GM18868 (cell line): ENCODE results near the gene STAT1.

Experiments used
- ATAC-seq: cut with Tn5 transposase; IDR thresholded peaks from one replicate; pipeline ENCODE4 v1.9.1; 2021; ENCODE audit warnings: mild to moderate bottlenecking, moderate library complexity; ENCODE audit not compliant: unreplicated experiment

Gene STAT1

DNA sequence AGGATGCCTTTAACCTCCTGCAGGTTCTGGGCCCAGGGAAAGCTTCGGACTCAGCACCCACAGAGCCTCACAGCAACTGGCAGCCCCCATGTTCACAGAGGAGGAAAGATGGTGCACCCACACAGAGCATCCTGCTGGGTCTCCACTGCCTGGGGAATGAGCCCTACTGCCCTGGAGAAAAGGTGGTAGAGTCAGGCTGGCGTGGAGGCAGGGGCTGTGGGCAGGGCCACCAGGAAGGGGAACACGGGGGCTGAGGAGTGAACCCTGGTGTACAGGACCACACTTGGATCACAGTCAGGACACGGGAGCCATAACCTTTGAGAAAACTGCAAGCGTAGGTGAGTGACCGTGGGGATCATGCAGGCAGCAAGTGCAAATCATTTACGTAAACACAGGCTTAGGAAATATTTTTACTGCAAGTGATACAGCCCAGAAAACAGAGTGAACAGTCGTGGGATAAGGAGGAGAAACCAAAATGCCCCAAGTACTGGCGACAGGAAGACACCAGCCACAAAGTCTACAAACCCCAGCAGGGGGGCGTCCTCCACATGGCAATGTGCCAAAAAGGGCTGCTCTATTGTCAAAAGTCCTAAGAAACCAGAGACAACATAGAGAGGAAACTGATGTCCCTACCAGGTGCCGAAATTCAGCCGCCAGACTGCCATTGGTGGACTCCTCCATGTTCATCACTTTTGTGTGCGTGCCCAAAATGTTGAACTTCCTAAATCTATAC is 27.6 kb downstream of the STAT1 start:
- ATAC-seq = no peak

DNA sequence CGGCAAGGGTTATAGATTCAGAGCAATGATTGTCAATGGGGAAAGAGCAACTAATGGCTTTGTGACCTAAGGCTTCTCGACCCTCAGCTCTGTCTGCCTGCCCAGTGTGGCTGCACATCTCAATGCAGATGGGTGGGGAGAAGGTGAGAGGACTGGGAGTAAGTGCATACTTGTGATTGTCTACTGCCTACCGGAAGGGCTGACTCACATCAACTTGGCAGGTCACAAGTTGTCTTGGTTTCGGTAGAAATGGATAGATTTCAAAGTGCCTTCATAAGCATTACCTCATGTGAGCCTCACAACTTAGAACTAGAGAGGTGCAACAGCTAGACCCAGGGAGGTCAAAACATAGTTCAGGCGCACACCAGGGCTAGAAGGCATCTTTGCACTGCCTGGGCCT is 29.4 kb downstream of the STAT1 start:
- no peak for ATAC-seq

DNA sequence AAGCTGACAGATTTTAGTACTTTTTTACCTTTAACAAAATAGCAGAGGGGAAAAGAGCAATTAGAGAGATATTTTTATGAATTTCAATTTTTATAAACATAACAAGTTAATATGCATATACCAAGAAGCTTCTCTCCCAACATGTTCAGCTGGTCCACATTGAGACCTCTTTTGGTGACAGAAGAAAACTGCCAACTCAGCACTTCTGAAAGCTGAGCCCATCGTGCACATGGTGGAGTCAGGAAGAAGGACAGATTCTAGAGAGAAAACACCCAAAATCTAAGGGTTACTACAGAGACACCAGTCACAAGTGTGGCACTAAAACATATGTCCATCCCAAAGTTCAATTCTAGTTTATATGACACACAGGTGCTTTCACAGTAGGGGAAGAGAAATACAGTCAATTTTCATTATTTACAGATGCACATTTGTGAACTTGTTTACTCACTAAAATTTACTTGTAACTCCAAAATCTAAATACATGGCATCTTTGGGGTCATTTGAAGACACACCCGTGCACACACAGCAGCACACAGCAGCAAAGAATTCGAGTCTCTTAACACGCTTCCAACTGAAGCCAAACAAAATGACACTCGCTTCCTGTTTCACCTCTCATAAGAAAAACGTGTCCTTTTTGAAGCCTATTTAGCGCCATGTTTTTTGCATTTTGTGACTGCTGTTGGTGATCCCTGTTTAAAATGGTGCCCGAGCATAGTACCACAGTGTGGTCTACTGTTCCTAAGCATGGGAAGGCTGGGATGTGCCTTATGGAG is 31.5 kb downstream of the STAT1 start:
- ATAC-seq = no peak

DNA sequence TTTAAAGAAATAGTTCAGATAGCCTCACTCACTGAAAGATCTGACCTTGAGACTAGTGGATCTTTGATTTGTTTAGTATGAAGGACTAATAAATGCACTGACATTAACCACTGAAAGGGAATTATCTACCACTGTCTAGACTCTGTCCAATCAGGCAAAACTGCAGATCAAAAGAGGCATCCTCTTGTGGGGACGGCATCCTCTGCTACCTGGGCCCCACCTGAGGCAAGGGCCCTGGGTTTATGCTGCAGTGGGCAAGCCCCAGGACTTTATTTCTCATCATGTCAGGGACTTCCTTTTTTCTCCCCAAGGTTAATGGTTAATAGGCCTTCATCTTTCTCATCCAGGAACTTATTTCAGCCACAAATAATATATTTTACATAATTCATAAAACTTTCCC is 32.2 kb downstream of the STAT1 start:
- ATAC-seq = no peak

DNA sequence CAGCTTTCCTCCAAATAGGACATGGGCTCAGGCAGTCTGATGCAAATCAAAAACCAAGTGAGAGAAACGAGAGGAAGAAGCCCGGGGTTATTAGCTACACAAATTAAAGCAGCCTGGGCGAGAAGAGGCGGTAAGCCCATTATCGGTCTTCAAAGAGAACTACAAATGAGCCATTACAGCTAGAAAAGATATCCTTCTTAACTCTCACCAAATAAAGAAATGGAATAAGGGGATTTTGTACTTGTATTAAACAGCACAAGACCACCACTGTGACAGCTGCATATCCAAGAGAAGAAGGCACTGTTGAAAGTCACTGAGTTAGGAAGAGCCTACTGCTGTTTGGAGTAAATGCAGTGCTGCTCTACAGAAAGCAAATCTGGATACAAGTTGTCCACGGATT is 32.6 kb downstream of the STAT1 start:
- ATAC-seq = no peak

DNA sequence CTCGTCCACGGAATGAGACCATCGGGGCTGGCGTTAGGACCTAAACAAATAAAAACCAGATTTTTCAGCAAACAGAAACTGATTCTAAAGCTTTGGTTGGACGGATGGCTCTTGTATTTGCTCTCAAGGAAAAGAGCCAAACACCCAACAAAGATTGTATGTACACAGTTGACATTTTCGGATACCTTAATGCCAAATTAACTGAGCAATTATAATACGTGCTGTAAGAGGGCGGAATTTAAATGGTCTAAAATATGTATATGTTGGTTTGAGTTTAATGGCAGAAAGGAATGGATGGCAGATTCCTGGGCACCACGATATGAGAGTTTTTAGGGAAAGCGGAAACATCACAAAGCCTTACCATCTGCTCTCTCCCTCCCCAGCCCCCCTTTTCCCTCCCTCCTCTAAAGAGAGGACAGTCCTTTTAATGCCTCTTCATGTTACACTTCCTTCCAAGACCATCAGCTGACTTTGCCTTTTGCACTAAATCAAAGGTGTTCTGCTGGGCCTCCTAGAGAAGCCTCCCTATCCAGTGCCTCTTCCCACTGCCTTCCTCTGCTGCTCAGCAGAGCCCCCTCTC is 33.3 kb downstream of the STAT1 start:
- ATAC-seq = no peak

DNA sequence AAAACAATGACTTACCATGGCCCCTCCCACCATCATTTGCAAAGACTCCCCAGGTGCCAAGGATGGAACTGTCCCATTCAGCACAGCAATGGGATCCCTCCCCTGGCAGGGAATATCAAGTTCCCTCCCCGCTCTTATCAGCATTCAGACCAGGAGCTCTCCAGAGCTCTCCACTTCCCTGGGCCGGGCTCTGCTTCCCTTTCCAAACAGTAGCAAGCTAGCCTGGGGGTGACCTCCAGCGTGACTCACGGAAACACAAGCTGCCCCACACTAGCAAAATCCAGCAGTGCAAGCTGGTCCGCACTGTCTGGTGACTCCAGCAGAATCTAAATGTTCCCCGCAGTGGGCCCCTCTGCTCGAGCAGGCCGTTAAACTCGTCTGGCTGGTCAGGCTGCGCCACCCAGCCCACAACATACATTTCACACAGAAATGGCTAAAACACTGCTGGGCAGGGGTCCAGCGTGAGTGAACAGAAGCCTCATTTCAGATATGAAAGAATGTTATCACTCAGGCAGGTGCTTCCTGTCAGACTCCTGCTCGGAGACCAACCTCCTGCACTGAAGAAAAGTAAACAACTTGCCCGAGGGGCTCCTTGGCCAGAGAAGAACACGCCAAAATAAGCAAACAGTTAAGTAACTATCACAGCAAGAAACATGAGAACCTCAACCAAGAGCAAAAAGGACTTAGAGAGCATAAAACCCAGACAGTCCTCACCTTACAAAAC is 33.9 kb downstream of the STAT1 start:
- no peak for ATAC-seq

DNA sequence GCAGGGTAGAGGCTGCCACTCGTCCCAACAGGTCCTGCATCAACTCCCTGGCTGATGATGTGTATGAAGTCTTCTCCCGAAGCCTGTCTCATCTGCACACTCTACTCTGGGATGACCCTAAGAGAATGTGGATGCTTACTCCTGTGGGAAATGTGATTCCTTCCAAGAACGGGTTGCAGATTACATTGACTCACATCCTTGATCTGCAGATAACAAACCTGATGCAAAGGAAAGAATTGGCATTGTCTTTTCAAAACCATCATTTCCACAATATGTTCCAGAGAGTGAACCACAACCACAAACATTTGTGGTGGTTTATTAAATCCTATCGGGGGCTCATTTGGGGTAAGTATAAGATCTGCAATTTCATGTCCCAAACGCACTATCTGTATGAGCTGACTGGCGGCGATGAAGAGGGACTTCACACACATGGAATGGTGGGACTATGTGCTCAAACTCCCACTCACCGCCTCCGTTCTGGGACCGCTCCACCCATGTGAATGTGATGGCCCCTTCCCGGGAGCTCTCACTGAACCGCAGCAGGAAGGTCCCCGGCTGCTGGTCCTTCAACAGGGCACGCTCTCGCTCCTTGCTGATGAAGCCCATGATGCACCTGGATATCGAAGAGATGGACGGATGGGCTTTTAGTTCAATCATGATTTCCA is 35.5 kb downstream of the STAT1 start:
- ATAC-seq = no peak

DNA sequence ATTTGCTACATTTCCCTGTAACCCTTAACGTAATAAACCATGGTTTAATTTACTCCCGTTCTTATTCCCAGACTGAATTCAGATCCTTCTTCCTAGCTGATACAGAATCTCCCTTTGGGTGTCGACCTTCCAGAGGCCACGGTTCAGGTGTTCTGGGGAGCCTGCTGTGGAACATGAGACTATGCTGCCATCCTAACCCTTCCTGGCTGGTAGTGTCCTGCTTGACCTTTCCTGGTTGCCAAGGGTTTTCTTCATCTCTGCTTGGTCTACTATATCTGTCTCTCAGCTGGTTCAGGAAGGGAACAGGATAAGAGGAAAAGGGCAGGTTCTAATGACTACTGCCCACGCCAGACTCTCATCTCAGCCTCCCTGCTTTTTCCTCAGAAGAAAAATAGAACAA is 36.5 kb downstream of the STAT1 start:
- no peak for ATAC-seq

DNA sequence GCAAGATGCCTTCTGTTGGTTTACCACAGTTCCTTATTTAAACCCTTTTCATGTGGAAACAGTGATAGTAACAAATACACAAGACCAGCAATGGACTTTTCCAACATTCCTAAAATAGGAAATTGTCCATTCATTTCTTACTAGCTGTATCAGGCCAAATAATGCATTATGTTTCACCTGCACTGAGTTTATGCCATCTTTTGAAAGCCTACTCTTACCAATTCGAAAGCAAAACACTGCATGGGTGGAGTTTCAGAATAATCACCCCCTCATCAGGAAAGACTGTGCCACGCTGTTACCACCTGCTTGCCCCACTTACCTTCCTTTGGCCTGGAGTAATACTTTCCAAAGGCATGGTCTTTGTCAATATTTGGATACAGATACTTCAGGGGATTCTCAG is 37.5 kb downstream of the STAT1 start:
- ATAC-seq = no peak

DNA sequence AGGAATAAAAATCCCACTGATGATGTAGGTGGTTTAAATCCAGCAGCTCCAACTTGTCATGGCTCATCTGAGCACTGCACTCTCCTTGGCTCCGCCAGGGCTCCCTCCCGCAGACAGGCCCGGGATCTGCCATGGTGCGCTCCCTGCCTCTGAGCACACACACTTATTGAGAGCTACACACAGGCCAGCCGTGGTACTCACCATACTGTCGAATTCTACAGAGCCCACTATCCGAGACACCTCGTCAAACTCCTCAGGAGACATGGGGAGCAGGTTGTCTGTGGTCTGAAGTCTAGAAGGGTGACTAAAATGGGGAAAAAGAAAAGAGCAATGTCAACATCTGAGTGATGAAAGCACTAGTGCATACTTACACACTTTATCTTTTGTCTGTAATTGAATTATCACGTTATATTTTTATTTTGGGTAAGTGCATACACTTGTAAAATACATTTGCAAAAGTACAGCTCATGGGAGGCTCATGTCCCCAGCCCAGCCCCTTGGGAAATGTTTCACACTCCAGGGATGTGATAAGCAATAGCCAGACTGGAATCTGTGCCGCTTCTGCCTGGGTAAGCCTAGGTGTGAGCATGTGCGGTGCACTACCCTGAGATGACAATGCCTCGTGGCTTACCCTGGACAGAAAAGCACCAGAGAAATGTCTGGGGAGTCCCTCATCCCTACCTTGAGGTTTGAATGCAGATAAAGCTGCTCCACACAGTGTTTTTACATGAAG is 39.2 kb downstream of the STAT1 start:
- no peak for ATAC-seq

DNA sequence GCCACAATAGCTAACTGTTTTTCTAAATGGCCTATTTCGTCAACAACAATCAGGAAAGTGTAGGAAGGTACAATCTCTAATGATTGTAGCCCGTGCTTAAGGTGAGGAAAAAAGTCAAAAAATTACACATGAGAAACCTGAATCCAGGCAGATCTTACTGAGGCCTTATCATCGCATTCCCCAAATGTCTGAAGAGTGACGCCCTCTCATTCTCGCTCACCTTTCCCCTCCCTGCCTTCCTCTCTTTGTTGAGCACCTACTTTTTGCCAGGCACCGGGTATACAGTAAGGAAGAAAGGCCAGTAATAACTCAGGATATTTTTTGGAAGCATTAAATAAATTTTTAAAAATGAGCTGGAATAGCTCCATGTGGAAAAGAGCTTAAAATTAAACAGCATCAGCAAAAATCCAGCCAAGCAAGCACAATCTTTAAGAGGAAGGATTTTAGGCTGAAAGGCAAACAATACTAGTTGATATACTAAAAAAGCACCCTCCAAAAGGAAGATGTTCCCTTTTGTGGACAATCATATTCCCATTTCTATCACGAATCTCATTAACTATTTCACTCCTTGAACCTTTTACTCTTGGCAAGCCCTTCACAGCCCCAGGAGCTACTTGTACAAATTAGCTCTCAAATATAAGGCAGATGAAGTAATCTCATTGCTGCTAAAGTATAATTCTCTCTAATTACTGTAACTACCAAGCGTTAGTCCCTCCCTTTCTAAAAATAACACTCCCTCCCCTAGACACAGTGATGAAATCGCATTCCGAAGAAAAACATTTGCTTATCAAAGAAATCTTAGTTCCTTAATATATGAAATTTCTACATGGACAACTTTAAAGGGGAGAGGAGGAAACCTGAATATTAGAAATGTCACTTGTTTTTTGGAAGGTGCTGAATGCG is 40.0 kb downstream of the STAT1 start:
- ATAC-seq = no peak

DNA sequence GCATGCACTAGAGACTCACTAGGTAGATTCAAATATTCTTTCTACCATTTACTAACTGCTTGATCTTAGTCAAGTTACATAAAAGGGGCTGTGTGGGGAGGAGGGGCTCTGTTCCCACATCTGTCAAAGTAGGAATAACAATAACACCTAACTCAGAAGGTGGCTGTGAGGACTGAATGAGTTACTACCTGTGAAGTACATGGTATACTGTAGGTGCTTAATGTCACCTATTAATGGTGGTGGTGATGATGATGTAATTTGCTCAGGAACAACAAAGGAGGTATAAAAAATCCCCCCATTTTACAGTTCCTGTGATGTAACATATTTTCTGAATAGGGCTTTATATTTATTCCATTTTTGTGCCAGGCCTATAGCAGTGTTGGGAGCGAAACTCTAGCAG is 40.7 kb downstream of the STAT1 start:
- no peak for ATAC-seq

DNA sequence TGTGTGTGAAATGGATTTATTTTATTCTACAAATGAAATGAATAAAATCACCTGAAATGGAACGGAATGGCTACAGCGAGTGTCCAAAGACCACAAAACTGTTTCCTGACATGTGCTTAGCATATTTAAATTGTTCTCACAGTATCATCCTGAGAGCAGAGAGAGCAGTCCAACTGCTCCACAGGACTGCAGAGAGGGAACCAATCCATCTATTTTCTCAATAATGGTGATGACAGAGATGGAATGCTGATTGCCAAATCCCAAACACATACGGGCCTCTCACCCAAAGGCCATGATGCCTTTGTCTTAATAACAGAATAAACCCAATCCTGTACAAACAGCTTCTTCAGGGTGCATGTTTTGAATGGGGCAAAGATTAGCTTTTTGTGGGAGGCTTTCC is 41.1 kb downstream of the STAT1 start:
- no peak for ATAC-seq

DNA sequence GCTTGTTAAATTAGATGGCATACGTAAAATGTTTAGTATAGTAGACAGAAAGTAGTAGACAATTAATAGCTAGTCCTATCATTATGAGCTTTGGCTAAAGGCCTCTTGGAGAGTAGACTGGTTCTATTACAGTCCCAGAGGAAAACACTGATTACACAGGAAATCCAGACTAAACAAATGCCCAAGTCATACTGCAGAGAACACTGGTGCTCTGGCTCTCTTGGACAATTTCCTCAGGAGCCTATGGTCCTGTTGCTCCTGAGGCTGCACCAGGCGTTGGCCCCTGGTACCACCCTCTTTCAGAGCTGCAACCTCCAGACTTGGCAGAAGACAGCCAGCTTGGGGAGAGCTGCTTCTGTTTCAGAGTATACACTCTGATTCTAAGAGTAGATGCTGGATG is 41.8 kb downstream of the STAT1 start:
- ATAC-seq = no peak

DNA sequence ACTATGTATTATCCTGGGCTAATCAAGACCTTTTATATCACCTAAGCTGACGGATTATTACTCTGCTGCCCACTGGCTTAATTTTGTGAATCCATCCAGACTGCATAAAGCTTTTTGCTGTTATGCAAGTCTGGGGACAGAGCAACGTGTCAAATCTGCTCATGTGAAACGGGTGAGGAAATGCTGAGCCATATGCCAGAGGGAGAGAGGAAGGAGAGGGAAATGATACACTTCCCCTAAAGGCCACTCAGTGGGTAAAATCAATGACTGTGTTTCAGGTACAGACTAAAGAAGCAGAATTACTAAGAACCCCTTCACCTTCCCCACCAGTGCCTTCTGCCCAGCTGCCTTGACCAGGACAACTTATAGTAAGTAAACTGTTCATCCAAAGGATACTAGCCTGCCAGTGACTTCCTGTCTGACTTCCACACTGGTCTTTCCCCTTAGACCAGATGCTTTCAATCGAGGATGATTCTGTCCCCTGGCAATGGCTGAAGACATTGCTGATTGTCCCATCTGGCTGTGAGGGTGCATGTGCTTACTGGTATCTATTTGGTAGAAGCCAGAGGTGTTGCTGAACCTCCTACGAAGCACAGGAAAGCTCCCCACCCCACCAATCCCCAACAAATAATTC is 43.0 kb downstream of the STAT1 start:
- ATAC-seq = no peak

DNA sequence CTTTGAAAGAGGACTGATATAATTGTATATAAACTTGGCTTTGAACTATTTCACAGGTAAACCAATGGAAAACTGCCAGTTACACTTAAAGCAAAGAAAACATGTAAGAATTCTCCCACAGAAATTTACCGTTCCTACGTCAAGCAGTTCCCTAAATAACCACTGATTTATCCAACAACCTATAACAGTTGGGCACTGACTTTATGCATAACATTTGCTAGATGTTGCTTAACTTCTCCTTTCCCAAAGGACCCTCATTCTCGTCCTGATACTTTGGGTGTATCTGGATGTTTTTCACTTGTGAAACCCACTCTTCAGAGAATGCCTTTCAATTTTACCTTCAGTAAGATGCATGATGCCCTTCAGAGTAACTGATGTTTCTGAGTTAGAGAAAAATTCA is 43.8 kb downstream of the STAT1 start:
- ATAC-seq = no peak

DNA sequence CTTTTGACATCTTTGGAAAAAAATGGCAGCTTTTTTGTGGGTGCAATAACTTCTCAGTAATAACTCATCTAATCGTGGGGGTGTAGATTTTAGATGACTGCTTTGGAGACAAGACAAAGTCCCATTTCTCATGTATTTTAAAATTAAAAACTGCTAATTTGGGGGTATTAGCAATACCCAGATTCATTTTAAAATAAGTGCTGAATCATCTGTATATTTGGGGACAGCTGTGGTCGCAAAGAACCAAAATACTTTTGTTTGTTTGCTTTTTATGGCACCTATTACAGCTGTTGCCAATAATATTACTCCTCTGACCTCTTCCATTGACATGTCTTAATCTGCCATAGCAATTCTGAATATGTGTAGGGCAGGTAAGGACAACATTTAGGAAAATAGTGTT is 45.4 kb downstream of the STAT1 start:
- ATAC-seq = no peak
